Ovary (tissue), 3 donors: ENCODE measurements around the gene NPIPB2.

Experiments used
- EP300 ChIP-seq: sonication (generic); formaldehyde crosslinking; IDR thresholded peaks from one replicate; pipeline ENCODE4 v1.6.1; 2017; ENCODE audit warnings: antibody characterized with exemption
- POLR2A ChIP-seq: fragments of 450-650 bp; IDR thresholded peaks from one replicate; pipeline ENCODE4 v1.6.1; 2017; ENCODE audit warnings: antibody characterized with exemption, mild to moderate bottlenecking, moderate library complexity
- TF ChIP-seq, protein P1 (sequence below), 3 donors: fragments of 450-650 bp in 2 of 3; fragments of 200-600 bp in 1 of 3; IDR thresholded peaks; one replicate each; pipeline versions ENCODE4 v1.5.1 to v1.8.0; 2016 to 2022; ENCODE audit warnings: antibody characterized with exemption in 3 of 3, mild to moderate bottlenecking in 1 of 3
- donor health status: DM: no; HTN: no; CAD: no.

DNA sequence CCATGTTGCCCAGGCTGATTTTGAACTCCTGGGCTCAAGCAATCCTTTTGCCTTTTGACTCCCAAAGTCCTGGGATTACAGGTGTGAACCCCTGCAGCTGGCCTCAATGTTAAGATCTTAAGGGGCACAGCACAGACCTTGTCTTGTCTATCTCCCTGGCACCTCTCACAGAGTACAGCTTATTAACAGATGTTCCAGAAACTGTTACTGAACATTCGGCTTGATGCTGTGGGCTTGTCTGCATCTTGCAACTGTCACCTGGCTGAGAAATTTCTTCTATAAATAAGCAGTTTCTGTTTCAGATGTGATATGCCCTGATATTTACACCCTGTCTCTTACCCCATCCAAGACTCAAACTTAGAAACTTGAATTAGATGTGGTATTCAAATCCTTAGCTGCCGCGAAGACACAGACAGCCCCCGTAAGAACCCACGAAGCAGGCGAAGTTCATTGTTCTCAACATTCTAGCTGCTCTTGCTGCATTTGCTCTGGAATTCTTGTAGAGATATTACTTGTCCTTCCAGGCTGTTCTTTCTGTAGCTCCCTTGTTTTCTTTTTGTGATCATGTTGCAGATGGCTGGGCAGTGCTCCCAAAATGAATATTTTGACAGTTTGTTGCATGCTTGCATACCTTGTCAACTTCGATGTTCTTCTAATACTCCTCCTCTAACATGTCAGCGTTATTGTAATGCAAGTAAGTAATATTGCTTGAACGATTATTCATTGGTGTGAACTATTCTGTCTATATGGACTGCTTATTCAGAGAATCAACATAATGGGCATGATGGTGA, 23.1 kb upstream of the NPIPB2 start, which contains the start of gene TNFRSF17:
- TF ChIP-seq, protein P1, sequence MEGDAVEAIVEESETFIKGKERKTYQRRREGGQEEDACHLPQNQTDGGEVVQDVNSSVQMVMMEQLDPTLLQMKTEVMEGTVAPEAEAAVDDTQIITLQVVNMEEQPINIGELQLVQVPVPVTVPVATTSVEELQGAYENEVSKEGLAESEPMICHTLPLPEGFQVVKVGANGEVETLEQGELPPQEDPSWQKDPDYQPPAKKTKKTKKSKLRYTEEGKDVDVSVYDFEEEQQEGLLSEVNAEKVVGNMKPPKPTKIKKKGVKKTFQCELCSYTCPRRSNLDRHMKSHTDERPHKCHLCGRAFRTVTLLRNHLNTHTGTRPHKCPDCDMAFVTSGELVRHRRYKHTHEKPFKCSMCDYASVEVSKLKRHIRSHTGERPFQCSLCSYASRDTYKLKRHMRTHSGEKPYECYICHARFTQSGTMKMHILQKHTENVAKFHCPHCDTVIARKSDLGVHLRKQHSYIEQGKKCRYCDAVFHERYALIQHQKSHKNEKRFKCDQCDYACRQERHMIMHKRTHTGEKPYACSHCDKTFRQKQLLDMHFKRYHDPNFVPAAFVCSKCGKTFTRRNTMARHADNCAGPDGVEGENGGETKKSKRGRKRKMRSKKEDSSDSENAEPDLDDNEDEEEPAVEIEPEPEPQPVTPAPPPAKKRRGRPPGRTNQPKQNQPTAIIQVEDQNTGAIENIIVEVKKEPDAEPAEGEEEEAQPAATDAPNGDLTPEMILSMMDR (IDR thresholded peaks at IDR 0.05) = no peak
- TF ChIP-seq POLR2A (no peak), EP300 (no peak)
